NCI-H345 (cell line): ENCODE measurements around the gene TMEM191C.
"Not testable (repeated sequence)": the region's sequence is repeated elsewhere in the genome, so short reads cannot be mapped to it uniquely, and the experiment has no call there.

Experiments used
- DNase-seq: peaks from one replicate; lab custom pipeline; 2025; lab: John Stamatoyannopoulos, UW

TMEM191C gene

GRCh38 chr22:21473664-21474063 is 6.5 kb downstream of the TMEM191C start:
- DNase-seq = not testable (repeated sequence)

- not testable (repeated sequence) for DNase-seq
Measured at GRCh38 chr22:21484039-21484438, 16.9 kb downstream of the TMEM191C start.

- not testable (repeated sequence) for DNase-seq
Measured at GRCh38 chr22:21487723-21488122, 20.5 kb downstream of the TMEM191C start.

- DNase-seq = not testable (repeated sequence)
Measured at GRCh38 chr22:21489149-21489680, 22.0 kb downstream of the TMEM191C start.

GRCh38 chr22:21490556-21490955 is 23.4 kb downstream of the TMEM191C start:
- not testable (repeated sequence) for DNase-seq

GRCh38 chr22:21492271-21492670 is 25.1 kb downstream of the TMEM191C start:
- DNase-seq = not testable (repeated sequence)

GRCh38 chr22:21493789-21494782 is 26.9 kb downstream of the TMEM191C start:
- DNase-seq = not testable (repeated sequence)

- not testable (repeated sequence) for DNase-seq
Measured at GRCh38 chr22:21497984-21498383, 30.8 kb downstream of the TMEM191C start.

- DNase-seq = not testable (repeated sequence)
Measured at GRCh38 chr22:21498489-21498888, 31.3 kb downstream of the TMEM191C start.

- not testable (repeated sequence) for DNase-seq
Measured at GRCh38 chr22:21499623-21500506, 32.7 kb downstream of the TMEM191C start.

GRCh38 chr22:21510397-21510796 is 43.2 kb downstream of the TMEM191C start:
- DNase-seq = not testable (repeated sequence)

GRCh38 chr22:21512022-21512421 is 44.8 kb downstream of the TMEM191C start:
- DNase-seq = not testable (repeated sequence)

- not testable (repeated sequence) for DNase-seq
Measured at GRCh38 chr22:21514117-21514516, 46.9 kb downstream of the TMEM191C start.

- not testable (repeated sequence) for DNase-seq
Measured at GRCh38 chr22:21515234-21515633, 48.0 kb downstream of the TMEM191C start.

- not testable (repeated sequence) for DNase-seq
Measured at GRCh38 chr22:21516522-21516921, 49.3 kb downstream of the TMEM191C start.

- not testable (repeated sequence) for DNase-seq
Measured at GRCh38 chr22:21516970-21517764, 50.0 kb downstream of the TMEM191C start.
